Measurements from ENCODE around the gene NACC1. TPM values are rescaled to one million over a fixed set of nuclear protein-coding genes. Genes with fewer than 3 reads are reported as not detected.

NACC1 gene
- total and polyA plus RNA-seq, 2 of the 13 experiments (the other 11 are each of a cell fraction or from before 2014, with no cell fraction given) = 31.8 to 42.3 TPM

GRCh38 chr19:13150931-13151604, 33.0 kb downstream of the NACC1 start (continued):
- TF ChIP-seq ATF2 (CRISPR knock-in tag; IDR thresholded peaks at IDR 0.05) = no peak
- TF ChIP-seq SNAPC4 (CRISPR knock-in tag; IDR thresholded peaks at IDR 0.05) = 0 out of 2 replicates have a peak, but pooled peaks have one; percentile 33
- no peak for TF ChIP-seq ZMAT3 (CRISPR knock-in tag; conservative IDR thresholded peaks at IDR 0.05)
- no peak for TF ChIP-seq ARNT (IDR thresholded peaks at IDR 0.05)
- TF ChIP-seq HOXA3 (CRISPR knock-in tag; IDR thresholded peaks at IDR 0.05) = peak; percentile 1; the same call in 1 of the 2 replicates

Data from HepG2 (cell line).